ENCODE results near the gene CFAP46. TPM values are rescaled to one million over a fixed set of nuclear protein-coding genes. Genes with fewer than 3 reads are reported as not detected.

CFAP46 gene
- total RNA-seq, 4 donors from 2014 or later, result 0.29 to 9.0 (median 2.7) TPM

- no peak overlapping the region for H3K4me3 ChIP-seq
- TF ChIP-seq POLR2A (IDR thresholded peaks at IDR 0.05), result no peak
- TF ChIP-seq, protein P1, sequence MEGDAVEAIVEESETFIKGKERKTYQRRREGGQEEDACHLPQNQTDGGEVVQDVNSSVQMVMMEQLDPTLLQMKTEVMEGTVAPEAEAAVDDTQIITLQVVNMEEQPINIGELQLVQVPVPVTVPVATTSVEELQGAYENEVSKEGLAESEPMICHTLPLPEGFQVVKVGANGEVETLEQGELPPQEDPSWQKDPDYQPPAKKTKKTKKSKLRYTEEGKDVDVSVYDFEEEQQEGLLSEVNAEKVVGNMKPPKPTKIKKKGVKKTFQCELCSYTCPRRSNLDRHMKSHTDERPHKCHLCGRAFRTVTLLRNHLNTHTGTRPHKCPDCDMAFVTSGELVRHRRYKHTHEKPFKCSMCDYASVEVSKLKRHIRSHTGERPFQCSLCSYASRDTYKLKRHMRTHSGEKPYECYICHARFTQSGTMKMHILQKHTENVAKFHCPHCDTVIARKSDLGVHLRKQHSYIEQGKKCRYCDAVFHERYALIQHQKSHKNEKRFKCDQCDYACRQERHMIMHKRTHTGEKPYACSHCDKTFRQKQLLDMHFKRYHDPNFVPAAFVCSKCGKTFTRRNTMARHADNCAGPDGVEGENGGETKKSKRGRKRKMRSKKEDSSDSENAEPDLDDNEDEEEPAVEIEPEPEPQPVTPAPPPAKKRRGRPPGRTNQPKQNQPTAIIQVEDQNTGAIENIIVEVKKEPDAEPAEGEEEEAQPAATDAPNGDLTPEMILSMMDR (IDR thresholded peaks at IDR 0.05), result no peak
- intact Hi-C loops (cut with DNase I; ENCODE audit: low total_unique reads), result no loop called here
- H3K9me3 ChIP-seq, result no peaks in the 10 kb centered on the region
- H3K27me3 ChIP-seq, result no peaks in the 10 kb centered on the region
- DNase-seq, result no peak
- H3K4me1 ChIP-seq, result no peaks in the 10 kb centered on the region
- H3K27ac ChIP-seq, result no peak overlapping the region
- H3K36me3 ChIP-seq, result no peaks in the 10 kb centered on the region
These were observed 33.7 kb upstream of the CFAP46 start for GRCh38 chr10:132975831-132976682.

DNA sequence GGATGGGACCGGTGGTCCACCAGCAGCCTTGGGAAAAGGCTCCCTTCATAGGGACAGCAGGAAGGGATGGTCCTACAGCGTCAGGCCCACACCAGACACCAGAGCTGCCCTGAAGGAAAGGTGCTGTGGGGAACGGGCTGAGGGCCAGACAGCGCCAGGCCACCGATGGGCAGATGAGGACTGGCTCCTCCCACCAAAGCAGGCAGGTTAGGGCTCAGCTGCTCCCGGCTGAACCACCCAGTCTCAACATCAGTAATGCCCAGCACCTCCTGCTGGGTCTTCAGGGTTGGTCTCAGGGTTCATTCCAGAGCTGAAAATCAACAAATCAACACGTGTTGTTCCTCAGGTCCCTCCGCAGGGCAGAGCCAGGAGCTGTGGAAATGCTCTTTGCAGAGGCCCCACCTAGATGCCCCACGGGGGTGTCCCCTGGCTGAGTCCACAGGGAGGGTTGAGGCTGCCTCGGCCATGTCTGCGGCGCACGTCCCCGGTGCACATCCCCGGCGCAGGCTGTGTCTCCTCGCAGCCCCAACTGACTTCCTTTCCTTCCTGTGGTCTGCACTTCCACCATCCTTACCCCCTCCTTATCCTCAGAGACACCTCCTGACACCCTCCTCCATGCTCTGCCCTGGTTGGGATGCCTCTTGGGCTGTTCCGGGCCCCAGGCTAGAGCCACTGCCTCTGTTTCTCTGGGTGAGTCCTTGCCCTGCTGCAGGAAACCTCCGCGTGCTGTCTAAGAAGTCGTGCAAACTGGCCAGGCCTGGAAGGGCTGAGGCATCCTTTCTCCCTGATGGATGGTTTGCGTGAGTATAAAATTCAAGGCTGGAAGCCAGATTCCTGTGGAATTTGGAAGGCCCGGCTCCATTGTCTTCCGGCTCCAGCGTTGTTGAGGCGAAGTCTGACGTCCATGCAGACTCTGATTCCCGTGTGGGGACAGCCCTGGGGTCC, 32.8 kb upstream of the CFAP46 start:
- no peak overlapping the region for H3K4me3 ChIP-seq
- no peak for TF ChIP-seq POLR2A (IDR thresholded peaks at IDR 0.05)
- TF ChIP-seq, protein P1 (IDR thresholded peaks at IDR 0.05), result no peak
- no peak for DNase-seq
- no peaks in the 10 kb centered on the region for H3K36me3 ChIP-seq
- no peaks in the 10 kb centered on the region for H3K4me1 ChIP-seq
- intact Hi-C loops (cut with DNase I; ENCODE audit: low total_unique reads), result no loop called here
- no peak overlapping the region for H3K27ac ChIP-seq
- H3K27me3 ChIP-seq, result peaks cover 0 to 3% of the 10 kb centered on the region in 2 donors
- no peaks in the 10 kb centered on the region for H3K9me3 ChIP-seq

DNA sequence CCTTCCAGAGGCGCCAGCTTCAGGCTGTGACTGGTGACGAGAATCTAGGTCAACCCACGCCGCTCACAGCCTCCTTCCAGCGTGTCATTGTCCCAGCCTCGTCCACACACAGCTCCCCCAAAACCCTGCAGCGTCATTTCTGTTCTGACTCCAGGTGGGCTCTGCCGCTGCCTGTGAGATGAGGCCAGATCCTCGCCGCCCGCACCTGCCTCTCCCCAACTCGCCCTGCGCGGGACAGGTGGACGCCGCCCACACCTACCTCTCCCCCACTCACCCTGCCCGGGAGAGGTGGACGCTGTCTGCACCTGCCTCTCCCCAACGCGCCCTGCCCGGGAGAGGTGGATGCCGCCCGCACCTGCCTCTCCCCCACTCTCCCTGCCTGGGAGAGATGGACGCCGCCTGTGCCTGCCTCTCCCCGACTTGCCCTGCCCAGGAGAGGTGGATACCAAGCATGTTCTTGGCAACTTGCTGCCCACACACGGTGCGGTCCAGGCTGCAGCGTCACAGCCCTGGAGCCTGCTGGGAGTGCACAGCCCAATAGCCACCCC, 32.0 kb upstream of the CFAP46 start:
- intact Hi-C loops (cut with DNase I; ENCODE audit: low total_unique reads), result no loop called here
- no peaks in the 10 kb centered on the region for H3K9me3 ChIP-seq
- no peaks in the 10 kb centered on the region for H3K4me1 ChIP-seq
- H3K36me3 ChIP-seq, result no peaks in the 10 kb centered on the region
- DNase-seq, result peak in 1 of 2 donors; percentile 10
- H3K27ac ChIP-seq, result no peak overlapping the region
- TF ChIP-seq, protein P1 (IDR thresholded peaks at IDR 0.05), result no peak
- TF ChIP-seq POLR2A (IDR thresholded peaks at IDR 0.05), result no peak
- H3K4me3 ChIP-seq, result no peak overlapping the region
- H3K27me3 ChIP-seq, result peaks cover 0 to 6% of the 10 kb centered on the region in 2 donors

- no peak overlapping the region for H3K4me3 ChIP-seq
- H3K4me1 ChIP-seq, result no peaks in the 10 kb centered on the region
- H3K27ac ChIP-seq, result no peak overlapping the region
- H3K27me3 ChIP-seq, result peaks cover 0 to 6% of the 10 kb centered on the region in 2 donors
- intact Hi-C loops (cut with DNase I; ENCODE audit: low total_unique reads), result no loop called here
- DNase-seq, result peak in 1 of 2 donors; percentile 5
- no peaks in the 10 kb centered on the region for H3K36me3 ChIP-seq
- TF ChIP-seq, protein P1 (IDR thresholded peaks at IDR 0.05), result no peak
- TF ChIP-seq POLR2A (IDR thresholded peaks at IDR 0.05), result no peak
- H3K9me3 ChIP-seq, result no peaks in the 10 kb centered on the region
These were observed 31.5 kb upstream of the CFAP46 start for GRCh38 chr10:132973903-132974241.

Data from uterus (tissue), 4 donors.